Measurements from ENCODE around the gene ABLIM2. TPM values are rescaled to one million over a fixed set of nuclear protein-coding genes. Genes with fewer than 3 reads are reported as not detected.
A peak's percentile ranks its signal among the peaks of the same experiment; 100 is the strongest.

ABLIM2 gene
- total and polyA plus RNA-seq, 2 of the 4 experiments (the other 2 are of a cell fraction): under 0.01 to 0.10 TPM

GRCh38 chr4:7985891-7986441, 172.6 kb downstream of the ABLIM2 start:
- Histone ChIP-seq H3K18ac (ENCODE audit: low read depth, low read length) (peak overlapping the region; percentile 65; the same call in 1 of the 2 replicates), H2BK5ac (ENCODE audit: low read depth, low read length, poor library complexity, severe bottlenecking) (peak overlapping the region; percentile 28), H2AK5ac (ENCODE audit: low read depth, low read length) (peak overlapping the region; percentile 51; the same call in 1 of the 2 replicates), H3K56ac (ENCODE audit: extremely low read depth, insufficient read depth, low read length) (no peak overlapping the region), H3K4ac (ENCODE audit: low read depth, low read length) (peak overlapping the region; percentile 79), H3K27me3 (ENCODE audit: control insufficient read depth, insufficient read depth, low read length) (peaks cover 2% of the 10 kb centered on the region; the same call in 1 of the 2 replicates), H2BK120ac (ENCODE audit: low read depth, low read length) (peak overlapping the region; percentile 73), H4K8ac (ENCODE audit: low read depth in 2 of 2, low read length in 2 of 2) (peak overlapping the region; percentile 22 to 55; a peak in 2 of 4 replicates), H3K9ac (ENCODE audit: low read depth, low read length) (peak overlapping the region; percentile 49; the same call in 1 of the 2 replicates), H3K4me1 (ENCODE audit: control insufficient read depth, insufficient read depth, low read length) (peaks cover 12% of the 10 kb centered on the region), H3K27ac (ENCODE audit: insufficient read depth, low read length) (peak overlapping the region; percentile 64), H2AK9ac (replicated peaks; ENCODE audit: low read depth, low read length, poor library complexity) (peak overlapping the region; percentile 86), H4K91ac (ENCODE audit: insufficient read depth, low read depth, low read length) (peak overlapping the region; percentile 70), H3K36me3 (ENCODE audit: control insufficient read depth, insufficient read depth, low read length) (no peaks in the 10 kb centered on the region), H3K9me1 (ENCODE audit: insufficient read depth, low read length) (no peaks in the 10 kb centered on the region), H3K23ac (ENCODE audit: low read depth, low read length) (peak overlapping the region; percentile 13; the same call in 1 of the 2 replicates), H3K9me3 (ENCODE audit: control insufficient read depth, insufficient read depth, low read length) (no peaks in the 10 kb centered on the region), H2BK15ac (ENCODE audit: low read depth, low read length) (peak overlapping the region; percentile 42; the same call in 2 of the 3 replicates), H3K14ac (replicated peaks; ENCODE audit: low read depth, low read length) (peak overlapping the region; percentile 41; the same call in 1 of the 2 replicates), H2BK20ac (ENCODE audit: low read depth, low read length) (peak overlapping the region; percentile 71), H2AFZ (replicated peaks; ENCODE audit: low read length, poor library complexity) (peak overlapping the region; percentile 82), H3K79me1 (ENCODE audit: low read depth in 1 of 2, low read length in 2 of 2) (peaks cover 3 to 14% of the 10 kb centered on the region in 2 experiments; a peak in 1 of 4 replicates), H3K4me3 (ENCODE audit: insufficient read depth, low read depth, low read length) (no peak overlapping the region), H4K20me1 (ENCODE audit: insufficient read depth, low read length) (no peaks in the 10 kb centered on the region), H4K5ac (ENCODE audit: low read depth, low read length) (peak overlapping the region; percentile 89), H3K4me2 (ENCODE audit: low read depth, low read length) (peak overlapping the region; percentile 69)
- ChIA-PET POLR2A (ENCODE audit: unreplicated experiment) (no interaction called here), CTCF (interaction anchor here (0.7 to 1.8 kb wide), 3 partner anchors 140 to 184 kb away, joined by 3 to 5 read pairs (median 5); no protein-coding TSS in a partner anchor)
- intact Hi-C loops (cut with micrococcal nuclease) (loop anchor here (2.0 to 10.0 kb wide), 4 partner anchors 75 to 791 kb away; partner anchors contain the start of gene SORCS2), dilution Hi-C loops (cut with HindIII; ENCODE audit: low sequenced_read_pairs, unreplicated experiment) (no loop called here), in situ Hi-C loops (cut with MboI; ENCODE audit: low sequenced_read_pairs) (loop anchor here (10.0 kb wide), 1 partner anchor 221 kb away; no protein-coding TSS in a partner anchor)
- DNase-seq (peak; percentile 36), ATAC-seq (ENCODE audit: low read depth) (peak; percentile 56)
- no peak for TF ChIP-seq USF2 (IDR thresholded peaks at IDR 0.05; ENCODE audit: low read depth, low read length)
- TF ChIP-seq RCOR1 (IDR thresholded peaks at IDR 0.05; ENCODE audit: insufficient replicate concordance, low read length): no peak
- no peak for TF ChIP-seq CTCF (conservative IDR thresholded peaks at IDR 0.05; ENCODE audit: low read depth, low read length)
- TF ChIP-seq MXI1 (IDR thresholded peaks at IDR 0.05; ENCODE audit: borderline replicate concordance, low read depth, low read length): no peak
- TF ChIP-seq NFE2L2 (IDR thresholded peaks at IDR 0.05; ENCODE audit: low read depth, low read length): no peak
- no peak for TF ChIP-seq SMC3 (IDR thresholded peaks at IDR 0.05; ENCODE audit: low read depth, low read length)
- TF ChIP-seq CHD1 (IDR thresholded peaks at IDR 0.05; ENCODE audit: low read depth, low read length): no peak
- TF ChIP-seq POLR2A (IDR thresholded peaks at IDR 0.05; ENCODE audit: low read depth, low read length): no peak
- TF ChIP-seq ELK1 (IDR thresholded peaks at IDR 0.05; ENCODE audit: borderline replicate concordance, low read depth, low read length): no peak
- TF ChIP-seq RFX5 (IDR thresholded peaks at IDR 0.05; ENCODE audit: low read depth, low read length): no peak
- BruUV-seq (replicated peaks): no TSS peak
- WGBS, 2 experiments (ENCODE audit: extremely low coverage in 2 of 2, insufficient read length in 1 of 2): 39% methylated on average over 17 of the region's 21 CpGs; no CpG with 5 or more reads in 1 of the 2 experiments
